Parathyroid adenoma (tissue), 2 donors: ENCODE results near the gene HHATL.

Source experiments
- H2AFZ ChIP-seq: fragments of 300-600 bp; sonication (generic); one replicate; pipeline ENCODE4 v1.7.0; 2017; ENCODE audit warnings: antibody characterized with exemption, mild to moderate bottlenecking
- H3K27ac ChIP-seq: fragments of 300-600 bp; sonication (generic); one replicate; pipeline ENCODE4 v1.7.0; 2017
- H3K27me3 ChIP-seq: fragments of 300-600 bp; sonication (generic); one replicate; pipeline ENCODE4 v1.7.0; 2017; ENCODE audit warnings: low read length; ENCODE audit not compliant: control insufficient read depth, insufficient read depth
- H3K36me3 ChIP-seq: fragments of 300-600 bp; sonication (generic); one replicate; pipeline ENCODE4 v1.7.0; 2017; ENCODE audit warnings: low read length; ENCODE audit not compliant: control insufficient read depth, insufficient read depth
- H3K4me1 ChIP-seq: fragments of 300-600 bp; sonication (generic); one replicate; pipeline ENCODE4 v1.7.0; 2017; ENCODE audit warnings: control low read depth
- H3K4me2 ChIP-seq: fragments of 300-600 bp; sonication (generic); one replicate; pipeline ENCODE4 v1.7.0; 2017; ENCODE audit warnings: low read length
- H3K4me3 ChIP-seq: fragments of 300-600 bp; sonication (generic); one replicate; pipeline ENCODE4 v1.7.0; 2017; ENCODE audit warnings: low read depth, low read length
- H3K79me2 ChIP-seq: fragments of 300-600 bp; sonication (generic); one replicate; pipeline ENCODE4 v1.7.0; 2017; ENCODE audit warnings: control low read depth
- H3K9ac ChIP-seq: fragments of 300-600 bp; sonication (generic); one replicate; pipeline ENCODE4 v1.7.0; 2017; ENCODE audit warnings: mild to moderate bottlenecking
- H3K9me3 ChIP-seq: fragments of 300-600 bp; sonication (generic); one replicate; pipeline ENCODE4 v1.7.0; 2017; ENCODE audit warnings: low read length; ENCODE audit not compliant: control insufficient read depth
- CTCF ChIP-seq: fragments of 300-600 bp; sonication (generic); IDR thresholded peaks from one replicate; pipeline ENCODE4 v1.7.0; 2017; ENCODE audit warnings: antibody characterized with exemption, mild to moderate bottlenecking
- donor health status: primary hyperparathyroidism.

The HHATL gene

GRCh38 chr3:42745291-42745745 is 42.7 kb upstream of the HHATL start:
- Histone ChIP-seq H3K4me3 (no peak overlapping the region), H3K4me2 (no peak overlapping the region), H3K79me2 (no peaks in the 10 kb centered on the region), H3K36me3 (no peaks in the 10 kb centered on the region), H3K27ac (peak overlapping the region; percentile 96), H3K9ac (no peak overlapping the region), H3K9me3 (no peaks in the 10 kb centered on the region), H3K4me1 (peaks cover 18% of the 10 kb centered on the region), H3K27me3 (no peaks in the 10 kb centered on the region), H2AFZ (no peak overlapping the region)
- TF ChIP-seq CTCF = no peak

- Histone ChIP-seq H3K9me3 (no peaks in the 10 kb centered on the region), H3K36me3 (no peaks in the 10 kb centered on the region), H3K27me3 (no peaks in the 10 kb centered on the region), H3K4me2 (no peak overlapping the region), H3K4me3 (no peak overlapping the region), H2AFZ (no peak overlapping the region), H3K9ac (no peak overlapping the region), H3K27ac (no peak overlapping the region), H3K4me1 (peaks cover 18% of the 10 kb centered on the region), H3K79me2 (no peaks in the 10 kb centered on the region)
- no peak for TF ChIP-seq CTCF
Measured at GRCh38 chr3:42743204-42743995, 40.8 kb upstream of the HHATL start.

GRCh38 chr3:42742688-42743087 is 40.1 kb upstream of the HHATL start:
- Histone ChIP-seq H3K9ac (no peak overlapping the region), H3K79me2 (no peaks in the 10 kb centered on the region), H3K27me3 (no peaks in the 10 kb centered on the region), H3K4me1 (peaks cover 18% of the 10 kb centered on the region), H2AFZ (no peak overlapping the region), H3K36me3 (no peaks in the 10 kb centered on the region), H3K4me2 (no peak overlapping the region), H3K27ac (no peak overlapping the region), H3K4me3 (no peak overlapping the region), H3K9me3 (no peaks in the 10 kb centered on the region)
- no peak for TF ChIP-seq CTCF

- Histone ChIP-seq H3K4me2 (no peak overlapping the region), H3K27ac (no peak overlapping the region), H3K36me3 (no peaks in the 10 kb centered on the region), H3K4me1 (peaks cover 18% of the 10 kb centered on the region), H3K9me3 (no peaks in the 10 kb centered on the region), H3K4me3 (no peak overlapping the region), H3K27me3 (no peaks in the 10 kb centered on the region), H3K9ac (no peak overlapping the region), H2AFZ (no peak overlapping the region), H3K79me2 (no peaks in the 10 kb centered on the region)
- TF ChIP-seq CTCF = no peak
Measured at GRCh38 chr3:42742259-42742658, 39.7 kb upstream of the HHATL start.

GRCh38 chr3:42741796-42742195 is 39.2 kb upstream of the HHATL start:
- H3K36me3 ChIP-seq = no peaks in the 10 kb centered on the region
- H3K4me1 ChIP-seq = peaks cover 13% of the 10 kb centered on the region
- H3K27ac ChIP-seq = no peak overlapping the region

More at GRCh38 chr3:42741796-42742195, 39.2 kb upstream of the HHATL start:
- no peak for TF ChIP-seq CTCF
- H3K27me3 ChIP-seq = no peaks in the 10 kb centered on the region
- no peaks in the 10 kb centered on the region for H3K9me3 ChIP-seq
- H3K4me2 ChIP-seq = no peak overlapping the region
- no peak overlapping the region for H2AFZ ChIP-seq
- no peak overlapping the region for H3K4me3 ChIP-seq
- no peak overlapping the region for H3K9ac ChIP-seq
- H3K79me2 ChIP-seq = no peaks in the 10 kb centered on the region
